Measurements from ENCODE around the gene MAST4. TPM values are rescaled to one million over a fixed set of nuclear protein-coding genes. Genes with fewer than 3 reads are reported as not detected.
A peak's percentile ranks its signal among the peaks of the same experiment; 100 is the strongest.

Gene MAST4
- total and polyA plus RNA-seq, 2 of the 13 experiments (the other 11 are each of a cell fraction or from before 2014, with no cell fraction given): 3.4 to 3.7 TPM

DNA sequence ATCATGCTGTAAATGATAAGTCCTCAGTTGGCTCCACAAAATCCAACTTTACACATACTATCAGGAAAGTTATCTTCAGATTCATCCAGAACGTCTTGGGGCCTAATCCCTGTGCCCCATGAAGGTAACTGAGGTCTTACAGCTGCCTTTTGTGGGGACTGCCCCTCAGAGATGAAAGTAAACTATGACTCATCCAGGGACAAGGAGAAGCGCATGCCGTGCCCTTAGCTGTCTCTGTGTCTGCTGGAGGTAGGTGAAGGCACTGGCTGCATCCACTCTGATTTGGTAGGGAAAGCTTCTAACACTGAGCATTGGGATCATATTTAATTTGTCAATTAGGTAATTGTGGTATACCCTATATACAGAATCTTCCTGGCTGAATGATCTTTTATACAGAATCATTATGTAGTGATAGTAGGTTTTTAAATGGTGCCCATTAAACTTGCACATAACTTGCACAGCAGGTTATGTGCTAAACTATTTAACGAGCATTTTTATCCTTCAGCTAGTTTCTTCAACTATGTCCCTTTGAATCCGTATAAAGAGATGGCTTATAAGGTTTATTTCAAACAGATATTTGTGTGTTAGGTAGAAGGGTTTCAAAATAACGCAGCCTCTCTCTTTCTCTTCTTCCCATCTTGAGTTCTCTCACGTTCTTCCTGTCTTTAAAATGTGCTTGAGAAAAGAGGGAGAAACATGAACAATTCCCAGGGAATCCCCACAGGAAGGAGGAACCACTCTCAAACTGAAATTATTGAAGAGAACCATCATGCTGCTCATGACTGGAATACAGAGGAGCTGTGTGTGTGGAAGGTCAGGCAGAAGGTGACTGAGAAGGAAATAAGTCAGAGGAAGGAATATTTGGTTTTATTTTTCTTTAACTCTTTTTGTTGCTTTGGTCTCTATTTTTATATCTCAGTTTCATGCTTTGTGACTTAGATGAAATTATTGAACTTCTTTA is 349.5 kb downstream of the MAST4 start:
- Histone ChIP-seq H3K27ac (ENCODE audit: extremely low read length, insufficient read depth, low read length) (no peak overlapping the region), H3K4me1 (ENCODE audit: insufficient read depth, low read length) (no peaks in the 10 kb centered on the region), H4K20me1 (ENCODE audit: insufficient read depth, low read length) (no peaks in the 10 kb centered on the region), H2AFZ (ENCODE audit: low read length) (no peak overlapping the region), H3K9ac (ENCODE audit: insufficient read depth, low read depth, low read length) (no peak overlapping the region), H3K27me3 (ENCODE audit: control insufficient read depth in 1 of 2, insufficient read depth in 2 of 2, low read length in 2 of 2) (peaks cover 1 to 5% of the 10 kb centered on the region in 2 experiments; a peak in 2 of 5 replicates), H3K79me2 (ENCODE audit: insufficient read depth, low read length) (no peaks in the 10 kb centered on the region), H3K9me3 (ENCODE audit: low read length) (no peaks in the 10 kb centered on the region), H3K4me3 (replicated peaks in 1 of 3; ENCODE audit: insufficient read depth in 1 of 3, low read depth in 2 of 3, low read length in 3 of 3) (no peak overlapping the region), H3K4me2 (ENCODE audit: low read depth, low read length) (no peak overlapping the region), H3K36me3 (replicated peaks in 1 of 2; ENCODE audit: control insufficient read depth in 1 of 2, insufficient read depth in 2 of 2, low read length in 2 of 2) (no peaks in the 10 kb centered on the region)
- TF ChIP-seq FOSL2 (CRISPR knock-in tag; IDR thresholded peaks at IDR 0.05): peak; percentile 72
- no peak for TF ChIP-seq CCAR2 (optimal IDR thresholded peaks at IDR 0.05; ENCODE audit: low read depth, low read length)
- 9% methylated on average over 7 of the region's 7 CpGs for WGBS (ENCODE audit: low lambda C conversion rate)
- in situ Hi-C loops (cut with HindIII; ENCODE audit: extremely low pct_ligation_motif_present, low pct_unique_long_range_greater_than_20kb): no loop called here
- BruUV-seq (replicated peaks): no TSS peak
- no peak for FAIRE-seq
- no peak for DNase-seq (ENCODE audit: low spot score)
- POLR2A ChIA-PET: no interaction called here
- no peak for ATAC-seq
- CTCF ChIA-PET (ENCODE audit: low intra/inter-chr PET ratio, low total read pairs): no interaction called here
- intact Hi-C loops (cut with micrococcal nuclease; ENCODE audit: unreplicated experiment): no loop called here

DNA sequence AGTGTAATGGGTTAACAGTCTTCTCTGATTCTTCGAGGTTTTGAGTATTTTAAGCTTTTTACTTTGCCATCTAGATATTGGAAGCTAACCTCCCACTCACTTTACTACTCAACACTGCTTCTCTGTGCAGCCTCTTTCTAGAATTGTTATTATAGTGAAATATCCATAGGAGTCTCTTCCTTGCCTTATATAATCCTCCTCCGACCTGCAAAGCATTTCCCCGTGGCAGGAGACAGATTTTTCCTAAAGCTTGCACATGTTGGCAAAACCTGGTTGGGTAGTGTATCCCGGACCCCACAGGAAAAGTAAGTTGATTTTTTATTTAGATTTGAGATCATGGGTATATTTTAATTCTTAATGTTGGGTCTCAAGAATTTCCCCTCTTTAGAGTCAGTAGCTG is 351.3 kb downstream of the MAST4 start:
- Histone ChIP-seq H3K36me3 (replicated peaks in 1 of 2; ENCODE audit: control insufficient read depth in 1 of 2, insufficient read depth in 2 of 2, low read length in 2 of 2) (no peaks in the 10 kb centered on the region), H3K79me2 (ENCODE audit: insufficient read depth, low read length) (no peaks in the 10 kb centered on the region), H3K4me3 (replicated peaks in 1 of 3; ENCODE audit: insufficient read depth in 1 of 3, low read depth in 2 of 3, low read length in 3 of 3) (no peak overlapping the region), H4K20me1 (ENCODE audit: insufficient read depth, low read length) (no peaks in the 10 kb centered on the region), H3K9me3 (ENCODE audit: low read length) (no peaks in the 10 kb centered on the region), H3K4me1 (ENCODE audit: insufficient read depth, low read length) (no peaks in the 10 kb centered on the region), H3K27me3 (ENCODE audit: control insufficient read depth in 1 of 2, insufficient read depth in 2 of 2, low read length in 2 of 2) (peaks cover 1 to 5% of the 10 kb centered on the region in 2 experiments; a peak in 2 of 5 replicates), H3K27ac (ENCODE audit: extremely low read length, insufficient read depth, low read length) (no peak overlapping the region), H3K4me2 (ENCODE audit: low read depth, low read length) (no peak overlapping the region), H2AFZ (ENCODE audit: low read length) (no peak overlapping the region), H3K9ac (ENCODE audit: insufficient read depth, low read depth, low read length) (no peak overlapping the region)
- POLR2A ChIA-PET: no interaction called here
- no TSS peak for BruUV-seq (replicated peaks)
- CTCF ChIA-PET (ENCODE audit: low intra/inter-chr PET ratio, low total read pairs): no interaction called here
- ATAC-seq (no peak), DNase-seq (ENCODE audit: low spot score) (no peak), FAIRE-seq (no peak)
- WGBS (ENCODE audit: low lambda C conversion rate): 16% methylated on average over 4 of the region's 4 CpGs
- intact Hi-C loops (cut with micrococcal nuclease; ENCODE audit: unreplicated experiment): no loop called here
- in situ Hi-C loops (cut with HindIII; ENCODE audit: extremely low pct_ligation_motif_present, low pct_unique_long_range_greater_than_20kb): no loop called here
- no peak for TF ChIP-seq KDM1A (CRISPR knock-in tag; IDR thresholded peaks at IDR 0.05)
- TF ChIP-seq, protein P1, sequence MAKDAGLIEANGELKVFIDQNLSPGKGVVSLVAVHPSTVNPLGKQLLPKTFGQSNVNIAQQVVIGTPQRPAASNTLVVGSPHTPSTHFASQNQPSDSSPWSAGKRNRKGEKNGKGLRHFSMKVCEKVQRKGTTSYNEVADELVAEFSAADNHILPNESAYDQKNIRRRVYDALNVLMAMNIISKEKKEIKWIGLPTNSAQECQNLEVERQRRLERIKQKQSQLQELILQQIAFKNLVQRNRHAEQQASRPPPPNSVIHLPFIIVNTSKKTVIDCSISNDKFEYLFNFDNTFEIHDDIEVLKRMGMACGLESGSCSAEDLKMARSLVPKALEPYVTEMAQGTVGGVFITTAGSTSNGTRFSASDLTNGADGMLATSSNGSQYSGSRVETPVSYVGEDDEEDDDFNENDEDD (CRISPR knock-in tag; IDR thresholded peaks at IDR 0.05; ENCODE audit: borderline replicate concordance): no peak
- TF ChIP-seq, protein P2, sequence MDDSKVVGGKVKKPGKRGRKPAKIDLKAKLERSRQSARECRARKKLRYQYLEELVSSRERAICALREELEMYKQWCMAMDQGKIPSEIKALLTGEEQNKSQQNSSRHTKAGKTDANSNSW (CRISPR knock-in tag; IDR thresholded peaks at IDR 0.05; ENCODE audit: borderline replicate concordance): no peak
- TF ChIP-seq, protein P3, sequence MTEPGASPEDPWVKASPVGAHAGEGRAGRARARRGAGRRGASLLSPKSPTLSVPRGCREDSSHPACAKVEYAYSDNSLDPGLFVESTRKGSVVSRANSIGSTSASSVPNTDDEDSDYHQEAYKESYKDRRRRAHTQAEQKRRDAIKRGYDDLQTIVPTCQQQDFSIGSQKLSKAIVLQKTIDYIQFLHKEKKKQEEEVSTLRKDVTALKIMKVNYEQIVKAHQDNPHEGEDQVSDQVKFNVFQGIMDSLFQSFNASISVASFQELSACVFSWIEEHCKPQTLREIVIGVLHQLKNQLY (CRISPR knock-in tag; IDR thresholded peaks at IDR 0.05): no peak
- no peak for TF ChIP-seq ZNF326 (CRISPR knock-in tag; IDR thresholded peaks at IDR 0.05; ENCODE audit: borderline replicate concordance)
- TF ChIP-seq, protein P4, sequence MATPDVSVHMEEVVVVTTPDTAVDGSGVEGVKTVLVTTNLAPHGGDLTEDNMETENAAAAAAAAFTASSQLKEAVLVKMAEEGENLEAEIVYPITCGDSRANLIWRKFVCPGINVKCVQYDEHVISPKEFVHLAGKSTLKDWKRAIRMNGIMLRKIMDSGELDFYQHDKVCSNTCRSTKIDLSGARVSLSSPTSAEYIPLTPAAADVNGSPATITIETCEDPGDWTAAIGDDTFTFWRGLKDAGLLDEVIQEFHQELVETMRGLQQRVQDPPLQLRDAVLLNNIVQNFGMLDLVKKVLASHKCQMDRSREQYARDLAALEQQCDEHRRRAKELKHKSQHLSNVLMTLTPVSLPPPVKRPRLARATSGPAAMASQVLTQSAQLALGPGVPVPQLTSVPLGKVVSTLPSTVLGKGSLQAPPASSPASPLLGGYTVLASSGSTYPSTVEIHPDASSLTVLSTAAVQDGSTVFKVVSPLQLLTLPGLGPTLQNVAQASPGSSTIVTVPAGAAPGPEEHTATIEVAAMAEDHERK (CRISPR knock-in tag; IDR thresholded peaks at IDR 0.05; ENCODE audit: low read depth): no peak
- TF ChIP-seq, protein P5, sequence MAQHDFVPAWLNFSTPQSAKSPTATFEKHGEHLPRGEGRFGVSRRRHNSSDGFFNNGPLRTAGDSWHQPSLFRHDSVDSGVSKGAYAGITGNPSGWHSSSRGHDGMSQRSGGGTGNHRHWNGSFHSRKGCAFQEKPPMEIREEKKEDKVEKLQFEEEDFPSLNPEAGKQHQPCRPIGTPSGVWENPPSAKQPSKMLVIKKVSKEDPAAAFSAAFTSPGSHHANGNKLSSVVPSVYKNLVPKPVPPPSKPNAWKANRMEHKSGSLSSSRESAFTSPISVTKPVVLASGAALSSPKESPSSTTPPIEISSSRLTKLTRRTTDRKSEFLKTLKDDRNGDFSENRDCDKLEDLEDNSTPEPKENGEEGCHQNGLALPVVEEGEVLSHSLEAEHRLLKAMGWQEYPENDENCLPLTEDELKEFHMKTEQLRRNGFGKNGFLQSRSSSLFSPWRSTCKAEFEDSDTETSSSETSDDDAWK (CRISPR knock-in tag; IDR thresholded peaks at IDR 0.05): no peak
- no peak for TF ChIP-seq KAT8 (CRISPR knock-in tag; IDR thresholded peaks at IDR 0.05)
- TF ChIP-seq CCAR2 (optimal IDR thresholded peaks at IDR 0.05; ENCODE audit: low read depth, low read length): no peak

Data from HepG2 (cell line).